HG03060 (cell line): ENCODE data around the gene PAM.

Experiments
- ATAC-seq: cut with Tn5 transposase; IDR thresholded peaks from one replicate; pipeline ENCODE4 v1.9.1; 2021; ENCODE audit warnings: low read depth, moderate number of reproducible peaks; ENCODE audit not compliant: unreplicated experiment

Gene PAM

GRCh38 chr5:102802708-102803458 is 47.8 kb downstream of the PAM start:
- no peak for ATAC-seq

GRCh38 chr5:102807878-102808502 is 52.9 kb downstream of the PAM start:
- no peak for ATAC-seq

GRCh38 chr5:102809033-102809432 is 53.9 kb downstream of the PAM start:
- no peak for ATAC-seq

GRCh38 chr5:102811972-102812371 is 56.9 kb downstream of the PAM start:
- no peak for ATAC-seq

- no peak for ATAC-seq
These were observed 58.6 kb downstream of the PAM start for GRCh38 chr5:102813740-102814139.

GRCh38 chr5:102815084-102815483 is 60.0 kb downstream of the PAM start:
- no peak for ATAC-seq

GRCh38 chr5:102815540-102816332 is 60.6 kb downstream of the PAM start:
- no peak for ATAC-seq

GRCh38 chr5:102818345-102818744 is 63.2 kb downstream of the PAM start:
- no peak for ATAC-seq

- no peak for ATAC-seq
These were observed 63.8 kb downstream of the PAM start for GRCh38 chr5:102818934-102819333.

- ATAC-seq: no peak
These were observed 64.5 kb downstream of the PAM start for GRCh38 chr5:102819634-102820033.

- ATAC-seq: no peak
These were observed 68.4 kb downstream of the PAM start for GRCh38 chr5:102823441-102823874.

GRCh38 chr5:102826629-102827028 is 71.5 kb downstream of the PAM start:
- no peak for ATAC-seq

GRCh38 chr5:102830241-102830640 is 75.1 kb downstream of the PAM start:
- ATAC-seq: no peak

GRCh38 chr5:102832445-102832844 is 77.3 kb downstream of the PAM start:
- ATAC-seq: no peak

GRCh38 chr5:102833146-102833545 is 78.0 kb downstream of the PAM start:
- ATAC-seq: no peak

- ATAC-seq: no peak
These were observed 79.4 kb downstream of the PAM start for GRCh38 chr5:102834438-102834964.

- ATAC-seq: no peak
These were observed 80.6 kb downstream of the PAM start for GRCh38 chr5:102835717-102836116.

GRCh38 chr5:102841021-102841420 is 85.9 kb downstream of the PAM start:
- ATAC-seq: no peak

- ATAC-seq: no peak
These were observed 88.9 kb downstream of the PAM start for GRCh38 chr5:102843997-102844396.

GRCh38 chr5:102845041-102845440 is 89.9 kb downstream of the PAM start:
- ATAC-seq: no peak

GRCh38 chr5:102850503-102850902 is 95.4 kb downstream of the PAM start:
- no peak for ATAC-seq
